LNCAP (cell line): ENCODE results near the gene CPB1.

ENCODE experiments used
- TF ChIP-seq, protein P1 (sequence below): fragments of 450-650 bp; IDR thresholded peaks from 2 replicates; pipeline ENCODE4 v1.5.1; 2017; ENCODE audit warnings: mild to moderate bottlenecking

CPB1 gene

GRCh38 chr3:148873977-148874376 is 46.4 kb downstream of the CPB1 start:
- TF ChIP-seq, protein P1, sequence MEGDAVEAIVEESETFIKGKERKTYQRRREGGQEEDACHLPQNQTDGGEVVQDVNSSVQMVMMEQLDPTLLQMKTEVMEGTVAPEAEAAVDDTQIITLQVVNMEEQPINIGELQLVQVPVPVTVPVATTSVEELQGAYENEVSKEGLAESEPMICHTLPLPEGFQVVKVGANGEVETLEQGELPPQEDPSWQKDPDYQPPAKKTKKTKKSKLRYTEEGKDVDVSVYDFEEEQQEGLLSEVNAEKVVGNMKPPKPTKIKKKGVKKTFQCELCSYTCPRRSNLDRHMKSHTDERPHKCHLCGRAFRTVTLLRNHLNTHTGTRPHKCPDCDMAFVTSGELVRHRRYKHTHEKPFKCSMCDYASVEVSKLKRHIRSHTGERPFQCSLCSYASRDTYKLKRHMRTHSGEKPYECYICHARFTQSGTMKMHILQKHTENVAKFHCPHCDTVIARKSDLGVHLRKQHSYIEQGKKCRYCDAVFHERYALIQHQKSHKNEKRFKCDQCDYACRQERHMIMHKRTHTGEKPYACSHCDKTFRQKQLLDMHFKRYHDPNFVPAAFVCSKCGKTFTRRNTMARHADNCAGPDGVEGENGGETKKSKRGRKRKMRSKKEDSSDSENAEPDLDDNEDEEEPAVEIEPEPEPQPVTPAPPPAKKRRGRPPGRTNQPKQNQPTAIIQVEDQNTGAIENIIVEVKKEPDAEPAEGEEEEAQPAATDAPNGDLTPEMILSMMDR: no peak

DNA sequence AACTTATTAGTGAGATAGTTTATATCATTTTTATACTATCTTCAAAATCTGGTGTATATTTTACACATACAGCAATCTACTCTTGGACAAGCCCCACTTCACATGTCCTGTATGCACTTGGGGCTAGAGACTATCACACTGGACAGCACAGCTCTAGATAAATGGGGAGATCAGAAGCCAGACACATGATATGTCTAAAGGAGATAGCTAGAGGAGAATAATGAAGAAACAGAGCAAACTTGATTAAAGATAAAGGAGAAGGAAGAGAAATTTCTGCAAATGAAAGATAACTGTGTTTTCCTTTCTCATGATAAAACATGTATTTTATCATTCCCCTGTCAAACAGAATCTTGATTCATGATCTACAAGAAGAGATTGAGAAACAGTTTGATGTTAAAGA is 50.5 kb downstream of the CPB1 start:
- TF ChIP-seq, protein P1: no peak

DNA sequence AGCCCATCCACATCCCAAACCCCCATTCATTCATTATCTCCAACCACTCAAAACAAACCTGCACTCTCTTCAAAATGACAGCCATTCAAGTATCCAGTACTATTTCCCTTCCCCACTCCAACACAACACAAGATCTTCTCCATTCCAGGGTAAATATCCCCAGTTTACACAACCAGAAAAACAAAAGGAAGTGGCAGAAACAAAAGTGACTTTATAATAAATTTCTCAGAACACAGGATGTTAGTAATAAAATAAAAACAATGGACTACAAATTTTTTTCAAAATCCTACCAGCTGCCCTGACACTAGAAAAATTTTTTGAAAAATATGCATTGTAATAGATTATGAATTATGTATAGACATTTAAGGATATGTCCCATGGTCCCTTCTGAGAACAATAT is 51.6 kb downstream of the CPB1 start:
- TF ChIP-seq, protein P1: no peak

DNA sequence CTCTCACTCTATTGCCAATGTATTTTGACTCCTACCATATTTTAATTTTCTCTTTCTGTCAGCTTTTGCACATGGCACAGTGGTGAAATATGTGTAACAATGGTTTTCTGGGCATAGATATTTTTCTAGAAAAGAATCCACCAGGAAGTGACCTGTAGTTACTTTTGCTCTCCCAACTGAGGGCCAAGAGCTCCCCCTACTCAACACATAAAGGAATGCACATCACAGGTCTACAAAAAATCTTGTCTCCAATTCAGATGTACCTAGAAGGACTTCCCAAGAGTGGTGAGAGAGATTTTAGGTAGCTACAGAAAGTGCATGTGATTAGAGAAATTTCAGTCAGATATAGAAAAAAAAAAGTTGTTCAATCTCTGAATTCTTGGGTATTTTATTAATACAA is 53.1 kb downstream of the CPB1 start:
- TF ChIP-seq, protein P1: peak; percentile 49

GRCh38 chr3:148881286-148881685 is 53.7 kb downstream of the CPB1 start:
- TF ChIP-seq, protein P1: no peak

DNA sequence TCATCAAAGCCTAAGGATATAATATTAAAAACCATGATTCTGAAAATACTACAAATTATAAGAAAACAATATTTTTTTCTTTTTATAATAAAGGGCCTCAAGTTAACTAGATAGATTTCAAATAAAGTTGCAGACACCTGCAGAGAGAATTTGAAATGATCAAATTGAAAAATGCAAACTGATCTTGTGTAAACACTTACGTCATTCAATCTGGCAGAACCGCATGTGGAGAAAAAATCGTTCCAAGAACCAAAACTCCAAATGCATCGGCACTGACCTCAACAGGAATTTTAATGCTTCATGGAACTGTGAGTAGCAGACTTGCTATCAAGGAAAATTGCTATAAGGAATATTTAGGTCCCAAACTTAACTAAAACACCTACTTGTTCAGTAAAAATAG is 54.7 kb downstream of the CPB1 start:
- TF ChIP-seq, protein P1: no peak

DNA sequence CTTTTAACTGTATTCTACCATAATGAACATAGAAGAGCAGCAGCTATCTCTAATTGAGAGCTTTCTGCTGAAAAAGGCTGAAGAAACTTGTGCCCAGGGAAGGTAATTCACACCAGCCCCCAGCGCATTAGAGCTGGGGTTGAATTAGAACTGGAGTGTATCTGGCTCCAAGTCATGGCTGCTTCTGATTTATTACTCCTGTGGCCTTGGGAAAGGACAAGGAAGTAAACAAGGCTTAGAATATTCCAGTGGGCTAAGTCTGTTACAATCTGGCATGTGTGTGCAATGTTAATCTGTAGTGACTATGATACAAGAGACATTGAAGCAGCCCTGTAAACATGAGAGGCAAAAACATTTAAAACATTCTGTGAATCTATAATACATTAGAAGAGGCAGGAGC is 55.6 kb downstream of the CPB1 start:
- TF ChIP-seq, protein P1: no peak

GRCh38 chr3:148884261-148884660 is 56.6 kb downstream of the CPB1 start:
- TF ChIP-seq, protein P1: no peak
